SU-DHL-6 (cell line): Measurements from ENCODE around the gene IL13RA1.

Source experiments
- H2AFZ ChIP-seq: fragments of 200-600 bp; sonication (generic); 2 replicates; pipeline ENCODE4 v1.6.1; 2014; ENCODE audit warnings: low read depth, mild to moderate bottlenecking, moderate library complexity, mixed read lengths, antibody characterized with exemption, low read length; ENCODE audit not compliant: severe bottlenecking
- H3F3A ChIP-seq: fragments of 200-600 bp; shearing (Covaris generic); 2 replicates; pipeline ENCODE4 v1.6.0; 2016; ENCODE audit warnings: antibody characterized with exemption, mild to moderate bottlenecking; ENCODE audit not compliant: insufficient read depth
- H3K27ac ChIP-seq: fragments of 200-600 bp; sonication (generic); 2 replicates; pipeline ENCODE4 v1.5.1; 2016; ENCODE audit warnings: low read depth, mild to moderate bottlenecking, low read length, moderate library complexity, mixed read lengths
- H3K27me3 ChIP-seq: fragments of 200-600 bp; sonication (generic), shearing (Covaris generic); 2 replicates; pipeline ENCODE4 v1.6.0; 2014; ENCODE audit warnings: mild to moderate bottlenecking, low read length
- H3K36me3 ChIP-seq: fragments of 200-600 bp; sonication (generic); 2 replicates; pipeline ENCODE4 v1.6.1; 2014; ENCODE audit warnings: mild to moderate bottlenecking, low read length, mixed read lengths
- H3K4me2 ChIP-seq: fragments of 300-600, 200-600 bp; shearing (Covaris generic), sonication (generic); 2 replicates; pipeline ENCODE4 v1.6.0; 2014; ENCODE audit warnings: low read length, low read depth, mild to moderate bottlenecking; ENCODE audit not compliant: poor library complexity, severe bottlenecking
- H3K4me3 ChIP-seq: fragments of 200-600 bp; sonication (generic); 2 replicates; pipeline ENCODE4 v1.5.1; 2014; ENCODE audit warnings: antibody characterized with exemption, low read length, mild to moderate bottlenecking, mixed read lengths; ENCODE audit not compliant: insufficient read depth, poor library complexity, severe bottlenecking
- H3K79me2 ChIP-seq: fragments of 200-600 bp; sonication (generic); 2 replicates; pipeline ENCODE4 v1.6.1; 2014; ENCODE audit warnings: mild to moderate bottlenecking, low read length, moderate library complexity; ENCODE audit not compliant: insufficient read depth
- H3K9ac ChIP-seq: fragments of 200-600 bp; sonication (generic); 2 replicates; pipeline ENCODE4 v1.7.0; 2014; ENCODE audit warnings: mild to moderate bottlenecking, low read length
- H3K9me2 ChIP-seq: fragments of 200-600 bp; sonication (generic); replicated peaks from 2 replicates; pipeline ENCODE4 v1.6.1; 2014; ENCODE audit warnings: low read length; ENCODE audit not compliant: insufficient read depth
- H3K9me3 ChIP-seq: fragments of 200-600 bp; sonication (generic); 2 replicates; pipeline ENCODE4 v1.6.1; 2014; ENCODE audit warnings: low read length, mixed read lengths; ENCODE audit not compliant: insufficient read depth
- H4K20me1 ChIP-seq: fragments of 200-600 bp; sonication (generic); 2 replicates; pipeline ENCODE4 v1.6.1; 2014; ENCODE audit warnings: low read depth, mild to moderate bottlenecking, antibody characterized with exemption, low read length, moderate library complexity, mixed read lengths
- CTCF ChIP-seq: fragments of 200-600 bp; sonication (generic); IDR thresholded peaks from one replicate; pipeline ENCODE4 v1.5.1; 2017; ENCODE audit warnings: antibody characterized with exemption, mild to moderate bottlenecking, low read length, moderate library complexity; ENCODE audit not compliant: insufficient read depth, poor library complexity, severe bottlenecking
- EZH2phosphoT487 ChIP-seq: fragments of 200-600 bp; sonication (generic), shearing (Covaris generic); conservative IDR thresholded peaks from 2 replicates; pipeline ENCODE4 v1.6.1; 2018; ENCODE audit warnings: mild to moderate bottlenecking, antibody characterized with exemption, low read length, moderate library complexity, mixed read lengths

The IL13RA1 gene

GRCh38 chrX:118726887-118727685, at the start of gene IL13RA1:
IL13RA1 (plus strand) TSS chrX:118727606; CDS start chrX:118727639, 33 bp downstream.
- Histone ChIP-seq H4K20me1 (no peaks in the 10 kb centered on the region), H3K9me3 (no peaks in the 10 kb centered on the region), H3F3A (no peaks in the 10 kb centered on the region), H3K9me2 (no peaks in the 10 kb centered on the region), H3K4me3 (no peak within 1 kb of the TSS), H3K79me2 (no peaks in the 10 kb centered on the region), H3K27ac (no peak within 1 kb of the TSS), H2AFZ (no peak within 1 kb of the TSS), H3K4me2 (no peak within 1 kb of the TSS), H3K9ac (no peak within 1 kb of the TSS), H3K27me3 (no peaks in the 10 kb centered on the region), H3K36me3 (no peaks in the 10 kb centered on the region)
- TF ChIP-seq CTCF (no peak), EZH2phosphoT487 (no peak)

- Histone ChIP-seq H3K79me2 (no peaks in the 10 kb centered on the region), H3K9ac (no peak overlapping the region), H3K36me3 (no peaks in the 10 kb centered on the region), H3K9me3 (no peaks in the 10 kb centered on the region), H3K27me3 (no peaks in the 10 kb centered on the region), H3K9me2 (no peaks in the 10 kb centered on the region), H3K4me2 (no peak overlapping the region), H3F3A (no peaks in the 10 kb centered on the region), H3K27ac (no peak overlapping the region), H3K4me3 (no peak overlapping the region), H2AFZ (no peak overlapping the region), H4K20me1 (no peaks in the 10 kb centered on the region)
- no peak for TF ChIP-seq EZH2phosphoT487
- TF ChIP-seq CTCF = no peak
Observed at GRCh38 chrX:118679290-118679689, 48.1 kb upstream of the IL13RA1 start.

GRCh38 chrX:118682258-118683014, 45.0 kb upstream of the IL13RA1 start:
- no peaks in the 10 kb centered on the region for H3K9me3 ChIP-seq

More at GRCh38 chrX:118682258-118683014, 45.0 kb upstream of the IL13RA1 start:
- Histone ChIP-seq H3K4me3 (no peak overlapping the region), H3K27me3 (no peaks in the 10 kb centered on the region), H2AFZ (no peak overlapping the region), H3K27ac (no peak overlapping the region), H3K4me2 (no peak overlapping the region), H3K79me2 (no peaks in the 10 kb centered on the region), H4K20me1 (no peaks in the 10 kb centered on the region), H3K36me3 (no peaks in the 10 kb centered on the region), H3K9me2 (no peaks in the 10 kb centered on the region), H3K9ac (no peak overlapping the region), H3F3A (no peaks in the 10 kb centered on the region)
- TF ChIP-seq CTCF (no peak), EZH2phosphoT487 (no peak)
